HG03175 (cell line): ENCODE results near the gene ZNF583.

Experiments used
- ATAC-seq: cut with Tn5 transposase; IDR thresholded peaks from one replicate; pipeline ENCODE4 v1.9.1; 2021; ENCODE audit warnings: mild to moderate bottlenecking, moderate library complexity; ENCODE audit not compliant: unreplicated experiment

The ZNF583 gene

DNA sequence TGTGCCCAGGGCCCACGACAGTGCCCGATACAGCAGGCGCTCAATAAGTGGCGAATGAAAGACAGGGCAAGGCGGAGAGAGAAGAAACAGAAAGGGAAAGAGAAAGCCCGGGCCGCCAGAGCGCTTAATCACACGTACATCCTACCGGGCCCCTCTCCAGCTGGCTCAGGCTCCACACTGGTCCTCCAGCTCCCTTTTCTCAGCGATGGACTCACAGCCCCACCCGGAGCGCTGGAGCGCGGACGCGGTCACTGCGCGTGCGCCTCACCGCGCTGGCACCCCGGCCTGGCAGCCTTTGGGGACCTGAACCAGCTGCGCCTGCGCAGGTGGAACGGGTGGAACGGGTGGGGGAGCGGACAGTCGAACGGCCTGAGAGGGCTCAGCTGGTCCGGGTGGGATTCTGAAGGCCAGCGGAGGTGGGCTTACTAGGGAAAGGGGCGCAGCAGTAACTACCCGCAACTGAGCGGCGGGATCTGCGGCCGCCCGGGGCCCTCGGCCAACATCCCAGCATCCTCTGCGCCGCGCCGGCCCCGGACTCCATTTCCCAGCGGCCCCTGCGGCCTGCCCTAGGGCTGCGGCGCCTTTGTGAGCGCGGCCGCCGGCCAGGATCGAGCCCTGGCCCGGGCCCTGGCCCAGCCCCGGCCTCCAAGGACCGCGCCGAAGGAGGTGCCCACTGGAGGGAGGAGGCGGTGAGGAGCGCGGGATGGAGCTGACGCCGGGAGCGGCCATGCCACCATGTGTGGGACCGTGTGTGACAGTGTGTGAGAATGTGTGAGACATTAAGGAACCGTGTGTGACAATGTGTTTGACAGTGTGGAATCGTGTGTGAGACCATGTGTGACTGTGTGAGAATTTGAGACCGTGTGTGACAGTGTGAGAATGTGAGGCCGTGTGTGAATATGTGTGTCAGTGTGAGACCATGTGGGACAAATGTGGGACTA lies at the start of gene ZNF583:
Gene ZNF583, plus strand, starts transcription at position 569 of the 941 bp plus-strand sequence. CDS start 2,783 bp downstream, outside the sequence.
- peak; percentile 85 for ATAC-seq

DNA sequence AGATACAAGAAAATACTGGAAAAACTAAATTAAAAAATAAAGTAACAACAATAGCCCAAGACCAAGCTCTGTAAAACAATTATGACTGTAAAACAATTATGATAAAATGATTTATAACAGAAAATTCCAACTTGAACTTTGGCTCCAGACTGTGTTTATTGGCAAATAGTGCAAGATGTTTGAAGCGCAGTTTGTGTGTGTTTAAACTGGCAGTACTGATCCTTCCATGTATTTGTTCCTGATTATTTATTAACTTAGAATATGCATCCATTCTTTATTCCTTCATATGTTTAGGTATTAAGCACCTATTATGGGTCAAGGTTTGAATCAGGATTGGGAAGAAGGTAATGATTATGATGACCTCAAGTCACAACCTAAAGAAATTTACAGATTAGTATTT lies 48.6 kb upstream of the ZNF583 start:
- ATAC-seq = no peak

DNA sequence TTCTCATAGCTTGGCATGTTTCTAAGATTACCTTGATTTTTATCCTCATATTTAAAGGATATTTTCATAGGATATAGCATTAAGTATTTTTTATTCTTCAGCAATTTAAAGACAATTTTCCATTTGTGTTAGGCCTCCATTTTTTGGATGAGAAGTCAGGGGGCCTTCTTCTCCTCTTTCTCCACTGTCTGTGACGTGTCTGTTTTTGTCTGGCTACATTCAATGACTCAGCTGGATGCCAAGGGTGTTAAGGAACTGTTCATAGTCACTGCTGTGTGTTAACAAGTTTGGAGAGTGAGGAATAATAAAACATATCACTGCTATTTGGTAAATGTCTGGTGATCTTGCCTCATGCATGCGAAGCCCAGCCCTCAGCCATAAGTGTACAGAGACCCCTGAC lies 47.2 kb upstream of the ZNF583 start:
- no peak for ATAC-seq

GRCh38 chr19:56360841-56361240 lies 43.3 kb upstream of the ZNF583 start:
- ATAC-seq = no peak

GRCh38 chr19:56367829-56368711 lies 36.1 kb upstream of the ZNF583 start:
- ATAC-seq = peak; percentile 69

GRCh38 chr19:56369886-56370676 lies 34.1 kb upstream of the ZNF583 start:
- no peak for ATAC-seq

- no peak for ATAC-seq
These were observed 31.9 kb upstream of the ZNF583 start for GRCh38 chr19:56372281-56372680.

DNA sequence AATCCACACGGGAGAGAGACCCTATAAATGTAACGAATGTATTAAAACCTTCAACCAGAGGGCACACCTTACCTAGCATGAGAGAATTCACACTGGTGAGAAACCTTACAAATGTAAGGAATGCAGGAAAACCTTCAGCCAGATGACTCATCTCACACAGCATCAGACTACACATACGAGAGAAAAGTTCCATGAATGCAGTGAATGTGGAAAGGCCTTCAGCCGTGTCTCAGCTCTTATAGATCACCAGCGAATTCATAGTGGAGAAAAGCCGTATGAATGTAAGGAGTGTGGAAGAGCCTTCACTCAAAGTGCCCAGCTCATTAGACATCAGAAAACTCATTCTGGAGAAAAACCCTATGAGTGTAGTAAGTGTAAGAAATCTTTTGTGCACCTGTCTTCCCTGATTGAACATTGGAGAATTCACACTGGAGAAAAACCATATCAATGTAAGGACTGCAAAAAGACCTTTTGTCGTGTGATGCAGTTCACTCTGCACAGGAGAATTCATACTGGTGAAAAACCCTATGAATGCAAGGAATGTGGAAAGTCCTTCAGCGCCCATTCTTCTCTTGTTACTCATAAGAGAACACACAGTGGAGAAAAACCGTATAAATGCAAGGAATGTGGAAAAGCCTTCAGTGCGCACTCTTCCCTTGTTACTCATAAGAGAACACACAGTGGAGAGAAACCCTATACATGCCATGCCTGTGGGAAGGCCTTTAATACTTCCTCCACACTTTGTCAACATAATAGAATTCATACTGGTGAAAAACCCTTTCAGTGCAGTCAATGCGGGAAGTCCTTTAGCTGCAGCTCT lies 26.8 kb upstream of the ZNF583 start:
- no peak for ATAC-seq

DNA sequence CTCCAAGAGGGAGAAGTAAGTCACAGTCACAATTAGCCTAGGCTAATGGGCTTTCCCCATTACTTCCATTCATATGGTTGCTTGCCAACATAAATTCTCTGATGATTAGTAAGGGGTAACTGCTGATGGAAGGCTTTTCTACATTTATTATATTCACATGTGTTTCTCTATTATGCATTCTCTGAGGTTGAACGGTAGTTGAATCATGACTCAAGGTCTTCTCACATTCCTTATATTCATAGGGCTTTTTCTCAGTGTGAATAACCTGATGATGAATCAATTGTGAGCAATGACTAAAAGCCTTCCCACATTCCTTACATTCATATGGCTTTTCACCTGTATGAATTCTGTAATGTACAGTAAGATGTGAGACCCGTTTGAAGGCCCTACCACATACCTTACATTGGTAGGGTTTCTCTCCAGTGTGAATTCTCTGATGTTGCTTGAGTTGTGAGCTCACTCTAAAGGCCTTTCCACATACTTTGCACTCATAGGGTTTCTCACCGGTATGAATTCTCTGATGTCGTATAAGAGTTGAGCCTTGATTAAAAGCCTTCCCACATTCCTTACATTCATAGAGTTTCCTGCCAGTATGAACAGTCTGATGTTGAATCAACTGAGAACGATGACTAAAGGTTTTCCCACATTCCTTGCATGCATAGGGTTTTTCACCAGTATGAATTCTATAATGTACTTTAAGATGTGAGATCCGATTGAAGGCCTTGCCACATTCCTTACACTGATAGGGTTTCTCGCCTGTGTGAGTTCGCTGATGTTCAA lies 20.1 kb upstream of the ZNF583 start:
- ATAC-seq = no peak

GRCh38 chr19:56393119-56394012 lies 10.8 kb upstream of the ZNF583 start, which contains the start of gene ZNF582:
ZNF582 (minus strand) TSS chr19:56393534; CDS start chr19:56391752, 1,782 bp downstream.
- peak; percentile 93 for ATAC-seq

DNA sequence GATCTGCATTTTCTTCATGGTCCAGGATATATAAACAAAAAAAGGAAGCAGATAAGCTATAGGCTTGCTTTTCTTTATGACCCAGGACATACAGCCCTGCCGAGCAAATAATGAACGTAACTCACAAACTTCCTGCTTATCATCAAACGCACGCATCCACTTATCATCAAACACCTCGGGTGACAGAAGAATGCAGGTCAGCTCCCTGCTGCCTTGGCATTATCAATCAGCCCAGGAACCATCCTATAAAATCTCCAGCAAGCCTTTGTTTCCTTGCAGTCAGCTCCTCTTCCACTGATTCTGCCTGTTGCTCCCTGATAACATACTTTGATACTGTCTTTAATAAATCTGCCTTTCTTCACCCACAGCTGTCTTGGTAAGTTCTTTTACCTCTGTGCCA lies 5.3 kb upstream of the ZNF583 start:
- ATAC-seq = no peak

- ATAC-seq = no peak
These were observed 3.6 kb upstream of the ZNF583 start for GRCh38 chr19:56400485-56400884.

- no peak for ATAC-seq
These were observed 871 bp upstream of the ZNF583 start for GRCh38 chr19:56403261-56403660.

- ATAC-seq = peak; percentile 6
These were observed 549 bp downstream of the ZNF583 start for GRCh38 chr19:56404705-56405056.

- ATAC-seq = no peak
These were observed 930 bp downstream of the ZNF583 start for GRCh38 chr19:56405062-56405461.

- no peak for ATAC-seq
These were observed 19.3 kb downstream of the ZNF583 start for GRCh38 chr19:56423276-56423984.

- ATAC-seq = no peak
These were observed 19.8 kb downstream of the ZNF583 start for GRCh38 chr19:56423985-56424353.
